ENCODE data around the gene CLNK.

Gene CLNK

GRCh38 chr4:10496200-10496599 lies 188.4 kb downstream of the CLNK start:
- no peak overlapping the region for H3K4me2 ChIP-seq
- H3K36me3 ChIP-seq (ENCODE audit: insufficient read depth) = no peaks in the 10 kb centered on the region
- H3K4me1 ChIP-seq (ENCODE audit: low read depth, poor library complexity, severe bottlenecking) = no peaks in the 10 kb centered on the region
- H3K27me3 ChIP-seq (ENCODE audit: insufficient read depth, low read depth) = no peaks in the 10 kb centered on the region
- no peaks in the 10 kb centered on the region for H3K79me2 ChIP-seq (ENCODE audit: insufficient read depth, low read depth)
- H3K27ac ChIP-seq = no peak overlapping the region
- TF ChIP-seq, protein P1, sequence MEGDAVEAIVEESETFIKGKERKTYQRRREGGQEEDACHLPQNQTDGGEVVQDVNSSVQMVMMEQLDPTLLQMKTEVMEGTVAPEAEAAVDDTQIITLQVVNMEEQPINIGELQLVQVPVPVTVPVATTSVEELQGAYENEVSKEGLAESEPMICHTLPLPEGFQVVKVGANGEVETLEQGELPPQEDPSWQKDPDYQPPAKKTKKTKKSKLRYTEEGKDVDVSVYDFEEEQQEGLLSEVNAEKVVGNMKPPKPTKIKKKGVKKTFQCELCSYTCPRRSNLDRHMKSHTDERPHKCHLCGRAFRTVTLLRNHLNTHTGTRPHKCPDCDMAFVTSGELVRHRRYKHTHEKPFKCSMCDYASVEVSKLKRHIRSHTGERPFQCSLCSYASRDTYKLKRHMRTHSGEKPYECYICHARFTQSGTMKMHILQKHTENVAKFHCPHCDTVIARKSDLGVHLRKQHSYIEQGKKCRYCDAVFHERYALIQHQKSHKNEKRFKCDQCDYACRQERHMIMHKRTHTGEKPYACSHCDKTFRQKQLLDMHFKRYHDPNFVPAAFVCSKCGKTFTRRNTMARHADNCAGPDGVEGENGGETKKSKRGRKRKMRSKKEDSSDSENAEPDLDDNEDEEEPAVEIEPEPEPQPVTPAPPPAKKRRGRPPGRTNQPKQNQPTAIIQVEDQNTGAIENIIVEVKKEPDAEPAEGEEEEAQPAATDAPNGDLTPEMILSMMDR (conservative IDR thresholded peaks at IDR 0.05; ENCODE audit: low read depth, low read length) = no peak
- H3K4me3 ChIP-seq (IDR thresholded peaks at IDR 0.05; ENCODE audit: insufficient read depth, low read depth, low read length) = no peak overlapping the region
- no peaks in the 10 kb centered on the region for H4K20me1 ChIP-seq (ENCODE audit: insufficient read depth)
- H3K9ac ChIP-seq = no peak overlapping the region
- H2AFZ ChIP-seq (ENCODE audit: low read depth) = no peak overlapping the region

DNA sequence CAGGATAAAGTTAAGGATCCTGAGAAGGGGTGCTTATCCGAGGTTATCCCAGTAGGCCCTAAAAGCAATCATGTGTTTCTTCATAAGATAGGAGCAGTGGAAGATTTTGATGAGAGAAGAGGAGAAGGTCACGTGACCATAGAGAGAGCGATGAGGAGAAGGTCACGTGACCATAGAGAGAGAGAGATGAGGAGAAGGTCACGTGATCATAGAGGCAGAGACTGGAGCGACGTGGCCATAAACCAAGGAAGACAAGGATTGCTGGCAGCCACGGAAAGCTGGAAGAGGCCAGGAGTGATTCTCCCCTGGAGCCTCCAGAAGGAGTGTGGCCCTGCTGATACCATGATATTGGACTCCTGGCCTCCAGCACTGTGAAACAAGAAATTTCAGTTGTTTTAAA lies 188.9 kb downstream of the CLNK start:
- H3K27ac ChIP-seq = no peak overlapping the region
- no peak overlapping the region for H3K4me2 ChIP-seq
- TF ChIP-seq, protein P1 (conservative IDR thresholded peaks at IDR 0.05; ENCODE audit: low read depth, low read length) = no peak
- no peak overlapping the region for H2AFZ ChIP-seq (ENCODE audit: low read depth)
- H4K20me1 ChIP-seq (ENCODE audit: insufficient read depth) = no peaks in the 10 kb centered on the region
- no peaks in the 10 kb centered on the region for H3K4me1 ChIP-seq (ENCODE audit: low read depth, poor library complexity, severe bottlenecking)
- H3K9ac ChIP-seq = no peak overlapping the region
- H3K4me3 ChIP-seq (IDR thresholded peaks at IDR 0.05; ENCODE audit: insufficient read depth, low read depth, low read length) = no peak overlapping the region
- no peaks in the 10 kb centered on the region for H3K36me3 ChIP-seq (ENCODE audit: insufficient read depth)
- no peaks in the 10 kb centered on the region for H3K79me2 ChIP-seq (ENCODE audit: insufficient read depth, low read depth)
- no peaks in the 10 kb centered on the region for H3K27me3 ChIP-seq (ENCODE audit: insufficient read depth, low read depth)

DNA sequence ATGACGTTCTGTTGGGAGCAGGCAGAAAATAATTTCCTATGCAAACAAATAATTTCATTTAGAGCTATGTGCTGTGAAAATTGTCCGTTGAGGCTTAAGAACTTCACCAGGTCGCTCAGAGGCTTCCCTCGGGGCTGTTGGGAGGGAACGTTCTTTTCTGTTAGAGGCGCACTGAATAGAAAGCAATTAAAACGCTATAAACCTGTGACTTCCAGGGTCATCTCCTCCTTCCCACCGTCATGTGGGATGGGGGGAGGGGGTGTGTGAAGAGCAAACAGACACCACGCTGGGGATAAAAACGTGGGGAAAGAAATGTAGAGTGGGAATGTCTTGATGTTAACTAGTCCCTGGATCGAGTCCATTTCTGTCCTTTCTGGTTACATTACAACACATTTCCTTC lies 192.1 kb downstream of the CLNK start:
- no peak overlapping the region for H2AFZ ChIP-seq (ENCODE audit: low read depth)
- H3K4me1 ChIP-seq (ENCODE audit: low read depth, poor library complexity, severe bottlenecking) = no peaks in the 10 kb centered on the region
- H3K79me2 ChIP-seq (ENCODE audit: insufficient read depth, low read depth) = no peaks in the 10 kb centered on the region
- no peaks in the 10 kb centered on the region for H3K36me3 ChIP-seq (ENCODE audit: insufficient read depth)
- H3K9ac ChIP-seq = no peak overlapping the region
- H3K27me3 ChIP-seq (ENCODE audit: insufficient read depth, low read depth) = no peaks in the 10 kb centered on the region
- TF ChIP-seq, protein P1 (conservative IDR thresholded peaks at IDR 0.05; ENCODE audit: low read depth, low read length) = no peak
- no peak overlapping the region for H3K27ac ChIP-seq
- no peak overlapping the region for H3K4me3 ChIP-seq (IDR thresholded peaks at IDR 0.05; ENCODE audit: insufficient read depth, low read depth, low read length)
- no peak overlapping the region for H3K4me2 ChIP-seq
- no peaks in the 10 kb centered on the region for H4K20me1 ChIP-seq (ENCODE audit: insufficient read depth)

DNA sequence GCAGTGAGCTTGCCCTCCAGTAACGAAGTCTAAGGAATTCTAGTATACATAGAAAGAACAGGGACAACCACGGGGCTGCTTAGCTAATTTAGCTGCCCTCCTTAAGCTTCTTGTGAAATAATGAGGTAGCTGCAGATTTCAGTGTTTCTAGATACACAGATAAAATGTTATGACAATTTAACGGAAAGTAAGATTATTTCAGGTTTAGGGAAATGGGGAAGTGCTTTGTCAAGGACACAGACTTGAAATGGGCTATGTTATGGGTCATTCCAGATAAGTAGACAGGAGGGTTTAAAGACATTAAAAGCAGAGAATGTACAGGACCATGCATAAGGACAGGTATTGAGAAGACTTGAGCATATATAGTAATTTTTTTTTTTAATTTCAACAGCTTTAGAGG lies 193.2 kb downstream of the CLNK start:
- TF ChIP-seq, protein P1 (conservative IDR thresholded peaks at IDR 0.05; ENCODE audit: low read depth, low read length) = no peak
- H3K27ac ChIP-seq = no peak overlapping the region
- no peak overlapping the region for H3K9ac ChIP-seq
- H3K4me1 ChIP-seq (ENCODE audit: low read depth, poor library complexity, severe bottlenecking) = no peaks in the 10 kb centered on the region
- H3K27me3 ChIP-seq (ENCODE audit: insufficient read depth, low read depth) = no peaks in the 10 kb centered on the region
- no peaks in the 10 kb centered on the region for H4K20me1 ChIP-seq (ENCODE audit: insufficient read depth)
- H3K4me3 ChIP-seq (IDR thresholded peaks at IDR 0.05; ENCODE audit: insufficient read depth, low read depth, low read length) = no peak overlapping the region
- H2AFZ ChIP-seq (ENCODE audit: low read depth) = no peak overlapping the region
- no peaks in the 10 kb centered on the region for H3K36me3 ChIP-seq (ENCODE audit: insufficient read depth)
- no peaks in the 10 kb centered on the region for H3K79me2 ChIP-seq (ENCODE audit: insufficient read depth, low read depth)
- H3K4me2 ChIP-seq = no peak overlapping the region
